ENCODE measurements around the gene AKAP10.

GRCh38 chr17:19991252-19991885 lies 13.7 kb upstream of the AKAP10 start:
- TF ChIP-seq, protein P1, sequence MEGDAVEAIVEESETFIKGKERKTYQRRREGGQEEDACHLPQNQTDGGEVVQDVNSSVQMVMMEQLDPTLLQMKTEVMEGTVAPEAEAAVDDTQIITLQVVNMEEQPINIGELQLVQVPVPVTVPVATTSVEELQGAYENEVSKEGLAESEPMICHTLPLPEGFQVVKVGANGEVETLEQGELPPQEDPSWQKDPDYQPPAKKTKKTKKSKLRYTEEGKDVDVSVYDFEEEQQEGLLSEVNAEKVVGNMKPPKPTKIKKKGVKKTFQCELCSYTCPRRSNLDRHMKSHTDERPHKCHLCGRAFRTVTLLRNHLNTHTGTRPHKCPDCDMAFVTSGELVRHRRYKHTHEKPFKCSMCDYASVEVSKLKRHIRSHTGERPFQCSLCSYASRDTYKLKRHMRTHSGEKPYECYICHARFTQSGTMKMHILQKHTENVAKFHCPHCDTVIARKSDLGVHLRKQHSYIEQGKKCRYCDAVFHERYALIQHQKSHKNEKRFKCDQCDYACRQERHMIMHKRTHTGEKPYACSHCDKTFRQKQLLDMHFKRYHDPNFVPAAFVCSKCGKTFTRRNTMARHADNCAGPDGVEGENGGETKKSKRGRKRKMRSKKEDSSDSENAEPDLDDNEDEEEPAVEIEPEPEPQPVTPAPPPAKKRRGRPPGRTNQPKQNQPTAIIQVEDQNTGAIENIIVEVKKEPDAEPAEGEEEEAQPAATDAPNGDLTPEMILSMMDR (conservative IDR thresholded peaks at IDR 0.05; ENCODE audit: low read length): no peak
- TF ChIP-seq EZH2phosphoT487 (IDR thresholded peaks at IDR 0.05; ENCODE audit: borderline replicate concordance): no peak
